ENCODE results near the gene CLDN1. TPM values are rescaled to one million over a fixed set of nuclear protein-coding genes. Genes with fewer than 3 reads are reported as not detected.

The CLDN1 gene
- total and polyA plus RNA-seq, 2 of the 13 experiments (the other 11 are each of a cell fraction or from before 2014, with no cell fraction given), result 42.7 to 51.6 TPM

GRCh38 chr3:190321789-190322603 is at the start of gene CLDN1 (continued):
- TF ChIP-seq ESRRA (CRISPR knock-in tag; IDR thresholded peaks at IDR 0.05; ENCODE audit: low read depth), result no peak
- peak; percentile 80 for TF ChIP-seq ZSCAN31 (CRISPR knock-in tag; IDR thresholded peaks at IDR 0.05; ENCODE audit: low read depth)
- no peak for TF ChIP-seq NCOA5 (CRISPR knock-in tag; IDR thresholded peaks at IDR 0.05)
- TF ChIP-seq PCBP1 (IDR thresholded peaks at IDR 0.05; ENCODE audit: borderline replicate concordance, low read depth, low read length), result 0 out of 2 replicates have a peak, but pooled peaks have one; percentile 68
- TF ChIP-seq ZNF580 (CRISPR knock-in tag; IDR thresholded peaks at IDR 0.05; ENCODE audit: borderline replicate concordance, low read depth), result no peak
- TF ChIP-seq HOXA7 (CRISPR knock-in tag; IDR thresholded peaks at IDR 0.05), result no peak
- TF ChIP-seq ZNF503 (CRISPR knock-in tag; IDR thresholded peaks at IDR 0.05), result no peak
- no peak for TF ChIP-seq FOXJ3 (CRISPR knock-in tag; IDR thresholded peaks at IDR 0.05; ENCODE audit: borderline replicate concordance)
- no peak for TF ChIP-seq ZNF496 (CRISPR knock-in tag; IDR thresholded peaks at IDR 0.05; ENCODE audit: insufficient replicate concordance)
- peak; percentile 56; the same call in 1 of the 2 replicates for TF ChIP-seq SMC3 (IDR thresholded peaks at IDR 0.05; ENCODE audit: low read length)
- TF ChIP-seq RCOR2 (CRISPR knock-in tag; IDR thresholded peaks at IDR 0.05), result no peak
- TF ChIP-seq ZFP41 (CRISPR knock-in tag; IDR thresholded peaks at IDR 0.05; ENCODE audit: borderline replicate concordance), result peak; percentile 35; the same call in 1 of the 2 replicates
- TF ChIP-seq BATF2 (CRISPR knock-in tag; IDR thresholded peaks at IDR 0.05), result peak; percentile 88; the same call in 1 of the 2 replicates
- peak; percentile 94 for TF ChIP-seq ZMYM4 (CRISPR knock-in tag; IDR thresholded peaks at IDR 0.05)
- TF ChIP-seq AFF4 (CRISPR knock-in tag; IDR thresholded peaks at IDR 0.05), result peak; percentile 37; the same call in 1 of the 2 replicates
- no peak for TF ChIP-seq ATAD3A (CRISPR knock-in tag; IDR thresholded peaks at IDR 0.05)
- no peak for TF ChIP-seq MBD4 (IDR thresholded peaks at IDR 0.05; ENCODE audit: borderline replicate concordance, low read length)
- no peak for TF ChIP-seq SALL2 (CRISPR knock-in tag; IDR thresholded peaks at IDR 0.05)
- TF ChIP-seq ZFP36 (IDR thresholded peaks at IDR 0.05; ENCODE audit: borderline replicate concordance, low read depth, low read length, partially characterized antibody), result no peak
- TF ChIP-seq GTF3A (CRISPR knock-in tag; conservative IDR thresholded peaks at IDR 0.05), result no peak
- peak; percentile 73 for TF ChIP-seq ZNF770 (CRISPR knock-in tag; IDR thresholded peaks at IDR 0.05)
